ENCODE results near the gene SEMA3C. TPM values are rescaled to one million over a fixed set of nuclear protein-coding genes. Genes with fewer than 3 reads are reported as not detected.

Gene SEMA3C
- total and polyA plus RNA-seq, 4 experiments from 2014 or later, result 0.47 to 0.50 TPM; not detected in 2

- Histone ChIP-seq H3K4me3 (ENCODE audit: low read length in 2 of 2) (no peak overlapping the region), H3K36me3 (ENCODE audit: insufficient read depth, low read length) (no peaks in the 10 kb centered on the region), H3K9me3 (ENCODE audit: control insufficient read depth in 1 of 2, low read length in 2 of 2) (no peaks in the 10 kb centered on the region), H3K27me3 (ENCODE audit: insufficient read depth, low read length) (no peaks in the 10 kb centered on the region), H3K4me1 (ENCODE audit: insufficient read depth, low read length) (no peaks in the 10 kb centered on the region), H3K27ac (ENCODE audit: low read depth, low read length) (no peak overlapping the region)
- Mint-ChIP-seq H3K9me3 (peaks cover 3 to 13% (median 6%) of the 10 kb centered on the region in 8 donors), H3K4me1 (no peaks in the 10 kb centered on the region), H3K27ac (no peak overlapping the region), H3K4me3 (no peak overlapping the region), H3K27me3 (no peaks in the 10 kb centered on the region), H3K36me3 (no peaks in the 10 kb centered on the region)
- ChIA-PET POLR2A (ENCODE audit: partially characterized antibody) (no interaction called here), CTCF (ENCODE audit: partially characterized antibody) (no interaction called here)
- intact Hi-C loops (cut with micrococcal nuclease), result no loop called here
- no peak for DNase-seq
Observed at GRCh38 chr7:80871228-80871627, 47.6 kb downstream of the SEMA3C start.

- no peak overlapping the region for H3K27ac Mint-ChIP-seq
- intact Hi-C loops (cut with micrococcal nuclease), result no loop called here
- POLR2A ChIA-PET (ENCODE audit: partially characterized antibody), result no interaction called here
- H3K4me1 Mint-ChIP-seq, result no peaks in the 10 kb centered on the region
- H3K27ac ChIP-seq (ENCODE audit: low read depth, low read length), result no peak overlapping the region
- no peaks in the 10 kb centered on the region for H3K27me3 ChIP-seq (ENCODE audit: insufficient read depth, low read length)
- peaks cover 3 to 12% (median 6%) of the 10 kb centered on the region in 8 donors for H3K9me3 Mint-ChIP-seq
- H3K4me1 ChIP-seq (ENCODE audit: insufficient read depth, low read length), result no peaks in the 10 kb centered on the region
- no peak for DNase-seq
- CTCF ChIA-PET (ENCODE audit: partially characterized antibody), result no interaction called here
- H3K36me3 ChIP-seq (ENCODE audit: insufficient read depth, low read length), result no peaks in the 10 kb centered on the region
- no peaks in the 10 kb centered on the region for H3K27me3 Mint-ChIP-seq
- no peaks in the 10 kb centered on the region for H3K36me3 Mint-ChIP-seq
- no peaks in the 10 kb centered on the region for H3K9me3 ChIP-seq (ENCODE audit: control insufficient read depth in 1 of 2, low read length in 2 of 2)
- H3K4me3 Mint-ChIP-seq, result no peak overlapping the region
- H3K4me3 ChIP-seq (ENCODE audit: low read length in 2 of 2), result no peak overlapping the region
Observed at GRCh38 chr7:80870813-80871212, 48.0 kb downstream of the SEMA3C start.

GRCh38 chr7:80869821-80870751, 48.8 kb downstream of the SEMA3C start:
- no peaks in the 10 kb centered on the region for H3K4me1 Mint-ChIP-seq
- Histone ChIP-seq H3K9me3 (ENCODE audit: control insufficient read depth in 1 of 2, low read length in 2 of 2) (no peaks in the 10 kb centered on the region), H3K4me1 (ENCODE audit: insufficient read depth, low read length) (no peaks in the 10 kb centered on the region), H3K27ac (ENCODE audit: low read depth, low read length) (no peak overlapping the region), H3K4me3 (ENCODE audit: low read length in 2 of 2) (no peak overlapping the region), H3K36me3 (ENCODE audit: insufficient read depth, low read length) (no peaks in the 10 kb centered on the region), H3K27me3 (ENCODE audit: insufficient read depth, low read length) (no peaks in the 10 kb centered on the region)
- POLR2A ChIA-PET (ENCODE audit: partially characterized antibody), result no interaction called here
- no peak overlapping the region for H3K27ac Mint-ChIP-seq
- no peak for DNase-seq
- no peaks in the 10 kb centered on the region for H3K27me3 Mint-ChIP-seq
- intact Hi-C loops (cut with micrococcal nuclease), result no loop called here
- H3K9me3 Mint-ChIP-seq, result peaks cover 0 to 8% (median 5%) of the 10 kb centered on the region in 8 donors
- H3K4me3 Mint-ChIP-seq, result no peak overlapping the region
- CTCF ChIA-PET (ENCODE audit: partially characterized antibody), result no interaction called here
- no peaks in the 10 kb centered on the region for H3K36me3 Mint-ChIP-seq

GRCh38 chr7:80869106-80869784, 49.6 kb downstream of the SEMA3C start:
- H3K4me1 Mint-ChIP-seq, result no peaks in the 10 kb centered on the region
- Histone ChIP-seq H3K9me3 (ENCODE audit: control insufficient read depth in 1 of 2, low read length in 2 of 2) (no peaks in the 10 kb centered on the region), H3K4me3 (ENCODE audit: low read length in 2 of 2) (no peak overlapping the region), H3K4me1 (ENCODE audit: insufficient read depth, low read length) (no peaks in the 10 kb centered on the region), H3K27ac (ENCODE audit: low read depth, low read length) (no peak overlapping the region), H3K27me3 (ENCODE audit: insufficient read depth, low read length) (no peaks in the 10 kb centered on the region), H3K36me3 (ENCODE audit: insufficient read depth, low read length) (no peaks in the 10 kb centered on the region)
- ChIA-PET POLR2A (ENCODE audit: partially characterized antibody) (no interaction called here), CTCF (ENCODE audit: partially characterized antibody) (no interaction called here)
- H3K27ac Mint-ChIP-seq, result no peak overlapping the region
- no peaks in the 10 kb centered on the region for H3K36me3 Mint-ChIP-seq
- intact Hi-C loops (cut with micrococcal nuclease), result no loop called here
- DNase-seq, result no peak
- no peak overlapping the region for H3K4me3 Mint-ChIP-seq
- H3K27me3 Mint-ChIP-seq, result no peaks in the 10 kb centered on the region
- peaks cover 0 to 8% (median 6%) of the 10 kb centered on the region in 8 donors for H3K9me3 Mint-ChIP-seq

GRCh38 chr7:80868566-80868965, 50.3 kb downstream of the SEMA3C start:
- H3K4me3 ChIP-seq (ENCODE audit: low read length in 2 of 2), result no peak overlapping the region
- no peak overlapping the region for H3K27ac Mint-ChIP-seq
- H3K27me3 Mint-ChIP-seq, result no peaks in the 10 kb centered on the region
- H3K36me3 Mint-ChIP-seq, result no peaks in the 10 kb centered on the region
- no peaks in the 10 kb centered on the region for H3K27me3 ChIP-seq (ENCODE audit: insufficient read depth, low read length)
- H3K27ac ChIP-seq (ENCODE audit: low read depth, low read length), result no peak overlapping the region
- DNase-seq, result no peak
- ChIA-PET POLR2A (ENCODE audit: partially characterized antibody) (no interaction called here), CTCF (ENCODE audit: partially characterized antibody) (no interaction called here)
- intact Hi-C loops (cut with micrococcal nuclease), result no loop called here
- no peak overlapping the region for H3K4me3 Mint-ChIP-seq
- H3K4me1 Mint-ChIP-seq, result no peaks in the 10 kb centered on the region
- no peaks in the 10 kb centered on the region for H3K4me1 ChIP-seq (ENCODE audit: insufficient read depth, low read length)
- H3K9me3 Mint-ChIP-seq, result peaks cover 0 to 11% (median 5%) of the 10 kb centered on the region in 8 donors
- no peaks in the 10 kb centered on the region for H3K9me3 ChIP-seq (ENCODE audit: control insufficient read depth in 1 of 2, low read length in 2 of 2)
- no peaks in the 10 kb centered on the region for H3K36me3 ChIP-seq (ENCODE audit: insufficient read depth, low read length)

GRCh38 chr7:80860554-80860953, 58.3 kb downstream of the SEMA3C start:
- no peaks in the 10 kb centered on the region for H3K9me3 ChIP-seq (ENCODE audit: control insufficient read depth in 1 of 2, low read length in 2 of 2)
- ChIA-PET CTCF (ENCODE audit: partially characterized antibody) (no interaction called here), POLR2A (ENCODE audit: partially characterized antibody) (no interaction called here)
- H3K36me3 Mint-ChIP-seq, result no peaks in the 10 kb centered on the region
- intact Hi-C loops (cut with micrococcal nuclease), result no loop called here
- no peak overlapping the region for H3K27ac ChIP-seq (ENCODE audit: low read depth, low read length)
- H3K9me3 Mint-ChIP-seq, result peaks cover 0 to 11% (median 6%) of the 10 kb centered on the region in 8 donors
- H3K4me3 ChIP-seq (ENCODE audit: low read length in 2 of 2), result no peak overlapping the region
- H3K4me1 ChIP-seq (ENCODE audit: insufficient read depth, low read length), result no peaks in the 10 kb centered on the region
- H3K27me3 ChIP-seq (ENCODE audit: insufficient read depth, low read length), result no peaks in the 10 kb centered on the region
- H3K27ac Mint-ChIP-seq, result no peak overlapping the region
- DNase-seq, result no peak
- H3K4me3 Mint-ChIP-seq, result no peak overlapping the region
- H3K4me1 Mint-ChIP-seq, result no peaks in the 10 kb centered on the region
- no peaks in the 10 kb centered on the region for H3K27me3 Mint-ChIP-seq
- no peaks in the 10 kb centered on the region for H3K36me3 ChIP-seq (ENCODE audit: insufficient read depth, low read length)

- Histone ChIP-seq H3K9me3 (ENCODE audit: control insufficient read depth in 1 of 2, low read length in 2 of 2) (no peaks in the 10 kb centered on the region), H3K27me3 (ENCODE audit: insufficient read depth, low read length) (no peaks in the 10 kb centered on the region), H3K36me3 (ENCODE audit: insufficient read depth, low read length) (no peaks in the 10 kb centered on the region), H3K4me3 (ENCODE audit: low read length in 2 of 2) (no peak overlapping the region), H3K27ac (ENCODE audit: low read depth, low read length) (no peak overlapping the region), H3K4me1 (ENCODE audit: insufficient read depth, low read length) (no peaks in the 10 kb centered on the region)
- no peaks in the 10 kb centered on the region for H3K27me3 Mint-ChIP-seq
- H3K4me1 Mint-ChIP-seq, result no peaks in the 10 kb centered on the region
- no peak overlapping the region for H3K4me3 Mint-ChIP-seq
- DNase-seq, result no peak
- CTCF ChIA-PET (ENCODE audit: partially characterized antibody), result no interaction called here
- no peaks in the 10 kb centered on the region for H3K36me3 Mint-ChIP-seq
- H3K27ac Mint-ChIP-seq, result no peak overlapping the region
- intact Hi-C loops (cut with micrococcal nuclease), result no loop called here
- POLR2A ChIA-PET (ENCODE audit: partially characterized antibody), result no interaction called here
- peaks cover 0 to 11% (median 4%) of the 10 kb centered on the region in 8 donors for H3K9me3 Mint-ChIP-seq
Observed at GRCh38 chr7:80859272-80859970, 59.4 kb downstream of the SEMA3C start.

Data from CD4-positive, alpha-beta memory T cell (primary cell).